ENCODE results near the gene MRS2.
A peak's percentile ranks its signal among the peaks of the same experiment; 100 is the strongest.
"Not testable (repeated sequence)": the region's sequence is repeated elsewhere in the genome, so short reads cannot be mapped to it uniquely, and the experiment has no call there.

The MRS2 gene

GRCh38 chr6:24402697-24403500, at the start of gene MRS2:
Gene MRS2, plus strand, starts transcription at chr6:24402936. Its CDS starts 111 bp downstream, at chr6:24403047.
- DNase-seq (ENCODE audit: low read depth in 2 of 2), result peak; percentile 65 to 73

GRCh38 chr6:24353861-24354260, 48.9 kb upstream of the MRS2 start:
- no peak for DNase-seq (ENCODE audit: low read depth in 2 of 2)

- no peak for DNase-seq (ENCODE audit: low read depth in 2 of 2)
These were observed 47.3 kb upstream of the MRS2 start for GRCh38 chr6:24355393-24355792.

GRCh38 chr6:24356310-24356973, 46.3 kb upstream of the MRS2 start:
- no peak for DNase-seq (ENCODE audit: low read depth in 2 of 2)

- no peak for DNase-seq (ENCODE audit: low read depth in 2 of 2)
These were observed 45.2 kb upstream of the MRS2 start, which contains the start of gene DCDC2 for GRCh38 chr6:24357336-24358218. Gene DCDC2, minus strand, starts transcription at chr6:24358059. Its CDS starts 309 bp downstream, at chr6:24357750.

- DNase-seq (ENCODE audit: low read depth in 2 of 2), result no peak
These were observed 44.4 kb upstream of the MRS2 start for GRCh38 chr6:24358219-24358821.

- peak; percentile 79 to 81 for DNase-seq (ENCODE audit: low read depth in 2 of 2)
These were observed 42.9 kb upstream of the MRS2 start for GRCh38 chr6:24359640-24360454.

- DNase-seq (ENCODE audit: low read depth in 2 of 2), result not testable (repeated sequence)
These were observed 40.4 kb upstream of the MRS2 start for GRCh38 chr6:24362363-24362762.

- not testable (repeated sequence) for DNase-seq (ENCODE audit: low read depth in 2 of 2)
These were observed 37.6 kb upstream of the MRS2 start for GRCh38 chr6:24365103-24365633.

- no peak for DNase-seq (ENCODE audit: low read depth in 2 of 2)
These were observed 28.1 kb upstream of the MRS2 start for GRCh38 chr6:24374612-24375011.

- DNase-seq (ENCODE audit: low read depth in 2 of 2), result no peak
These were observed 25.9 kb upstream of the MRS2 start for GRCh38 chr6:24376871-24377270.

- DNase-seq (ENCODE audit: low read depth in 2 of 2), result no peak
These were observed 24.2 kb upstream of the MRS2 start for GRCh38 chr6:24378473-24379097.

GRCh38 chr6:24381476-24382219, 21.1 kb upstream of the MRS2 start:
- no peak for DNase-seq (ENCODE audit: low read depth in 2 of 2)

GRCh38 chr6:24382220-24382540, 20.6 kb upstream of the MRS2 start:
- no peak for DNase-seq (ENCODE audit: low read depth in 2 of 2)

- DNase-seq (ENCODE audit: low read depth in 2 of 2), result not testable (repeated sequence)
These were observed 19.7 kb upstream of the MRS2 start for GRCh38 chr6:24382891-24383494.

GRCh38 chr6:24384369-24385130, 18.2 kb upstream of the MRS2 start:
- not testable (repeated sequence) for DNase-seq (ENCODE audit: low read depth in 2 of 2)

- DNase-seq (ENCODE audit: low read depth in 2 of 2), result no peak
These were observed 17.0 kb upstream of the MRS2 start for GRCh38 chr6:24385536-24386269.

GRCh38 chr6:24387818-24388217, 14.9 kb upstream of the MRS2 start:
- no peak for DNase-seq (ENCODE audit: low read depth in 2 of 2)

Measured in stimulated activated CD8-positive, alpha-beta memory T cell treated with anti-CD3 and anti-CD28 coated beads, Interleukin-2, amount 100 ng/mL, for 48 hours (primary cell).